ENCODE measurements around the gene LTBP1.

DNA sequence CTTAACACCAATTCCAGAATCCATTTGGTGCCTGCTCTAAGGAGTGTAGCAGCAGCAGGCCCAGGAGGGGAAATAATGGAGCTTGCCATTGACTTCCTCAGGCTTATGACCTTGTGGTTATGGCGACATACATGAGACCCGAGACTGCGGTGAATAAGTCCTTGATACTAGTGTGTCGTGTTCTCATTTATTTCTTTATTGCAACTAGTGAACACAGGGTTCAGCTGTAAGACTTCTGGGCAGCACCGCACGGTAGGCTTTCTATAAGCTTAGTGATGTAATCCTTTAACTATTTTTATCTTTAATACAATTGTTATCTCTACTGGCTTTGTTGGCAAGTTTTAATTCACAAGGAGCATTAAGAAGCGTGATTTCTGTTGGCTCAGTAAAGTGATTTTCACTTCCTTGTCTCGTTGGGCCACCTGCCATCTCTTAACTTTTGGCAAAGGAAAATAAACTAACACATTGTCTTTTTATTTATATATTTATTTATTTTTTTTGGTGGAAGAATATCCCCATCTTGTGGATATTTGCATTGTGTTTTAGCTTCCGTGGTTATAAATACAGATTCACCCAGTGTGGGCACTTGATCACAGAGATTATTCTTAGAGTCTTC is 139.8 kb downstream of the LTBP1 start:
- no peak for TF ChIP-seq ZNF24 (IDR thresholded peaks at IDR 0.05)
- TF ChIP-seq, protein P1, sequence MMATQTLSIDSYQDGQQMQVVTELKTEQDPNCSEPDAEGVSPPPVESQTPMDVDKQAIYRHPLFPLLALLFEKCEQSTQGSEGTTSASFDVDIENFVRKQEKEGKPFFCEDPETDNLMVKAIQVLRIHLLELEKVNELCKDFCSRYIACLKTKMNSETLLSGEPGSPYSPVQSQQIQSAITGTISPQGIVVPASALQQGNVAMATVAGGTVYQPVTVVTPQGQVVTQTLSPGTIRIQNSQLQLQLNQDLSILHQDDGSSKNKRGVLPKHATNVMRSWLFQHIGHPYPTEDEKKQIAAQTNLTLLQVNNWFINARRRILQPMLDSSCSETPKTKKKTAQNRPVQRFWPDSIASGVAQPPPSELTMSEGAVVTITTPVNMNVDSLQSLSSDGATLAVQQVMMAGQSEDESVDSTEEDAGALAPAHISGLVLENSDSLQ (IDR thresholded peaks at IDR 0.05), result no peak
- no peak for TF ChIP-seq SRF (IDR thresholded peaks at IDR 0.05; ENCODE audit: low read depth in 2 of 2, low read length in 2 of 2)
- TF ChIP-seq, protein P2, sequence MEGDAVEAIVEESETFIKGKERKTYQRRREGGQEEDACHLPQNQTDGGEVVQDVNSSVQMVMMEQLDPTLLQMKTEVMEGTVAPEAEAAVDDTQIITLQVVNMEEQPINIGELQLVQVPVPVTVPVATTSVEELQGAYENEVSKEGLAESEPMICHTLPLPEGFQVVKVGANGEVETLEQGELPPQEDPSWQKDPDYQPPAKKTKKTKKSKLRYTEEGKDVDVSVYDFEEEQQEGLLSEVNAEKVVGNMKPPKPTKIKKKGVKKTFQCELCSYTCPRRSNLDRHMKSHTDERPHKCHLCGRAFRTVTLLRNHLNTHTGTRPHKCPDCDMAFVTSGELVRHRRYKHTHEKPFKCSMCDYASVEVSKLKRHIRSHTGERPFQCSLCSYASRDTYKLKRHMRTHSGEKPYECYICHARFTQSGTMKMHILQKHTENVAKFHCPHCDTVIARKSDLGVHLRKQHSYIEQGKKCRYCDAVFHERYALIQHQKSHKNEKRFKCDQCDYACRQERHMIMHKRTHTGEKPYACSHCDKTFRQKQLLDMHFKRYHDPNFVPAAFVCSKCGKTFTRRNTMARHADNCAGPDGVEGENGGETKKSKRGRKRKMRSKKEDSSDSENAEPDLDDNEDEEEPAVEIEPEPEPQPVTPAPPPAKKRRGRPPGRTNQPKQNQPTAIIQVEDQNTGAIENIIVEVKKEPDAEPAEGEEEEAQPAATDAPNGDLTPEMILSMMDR (IDR thresholded peaks at IDR 0.05 in 2 of 3, conservative IDR thresholded peaks at IDR 0.05 in 1 of 3; ENCODE audit: control insufficient read depth in 2 of 3, extremely low read depth in 1 of 3, insufficient read depth in 1 of 3, low read depth in 3 of 3, low read length in 3 of 3), result no peak
- TF ChIP-seq ESRRA (IDR thresholded peaks at IDR 0.05; ENCODE audit: low read length), result no peak
- no peak for TF ChIP-seq ASH2L (IDR thresholded peaks at IDR 0.05; ENCODE audit: borderline replicate concordance, low read depth)
- TF ChIP-seq CBX3 (IDR thresholded peaks at IDR 0.05; ENCODE audit: borderline replicate concordance, low read depth), result no peak
- no peak for TF ChIP-seq MTA3 (IDR thresholded peaks at IDR 0.05; ENCODE audit: borderline replicate concordance, low read length)
- no peak for TF ChIP-seq POLR2A (IDR thresholded peaks at IDR 0.05; ENCODE audit: low read depth, low read length)
- TF ChIP-seq KDM1A (IDR thresholded peaks at IDR 0.05; ENCODE audit: borderline replicate concordance), result no peak
- TF ChIP-seq SUPT20H (IDR thresholded peaks at IDR 0.05; ENCODE audit: borderline replicate concordance, control insufficient read depth, low read depth, low read length), result no peak
- TF ChIP-seq, protein P3, sequence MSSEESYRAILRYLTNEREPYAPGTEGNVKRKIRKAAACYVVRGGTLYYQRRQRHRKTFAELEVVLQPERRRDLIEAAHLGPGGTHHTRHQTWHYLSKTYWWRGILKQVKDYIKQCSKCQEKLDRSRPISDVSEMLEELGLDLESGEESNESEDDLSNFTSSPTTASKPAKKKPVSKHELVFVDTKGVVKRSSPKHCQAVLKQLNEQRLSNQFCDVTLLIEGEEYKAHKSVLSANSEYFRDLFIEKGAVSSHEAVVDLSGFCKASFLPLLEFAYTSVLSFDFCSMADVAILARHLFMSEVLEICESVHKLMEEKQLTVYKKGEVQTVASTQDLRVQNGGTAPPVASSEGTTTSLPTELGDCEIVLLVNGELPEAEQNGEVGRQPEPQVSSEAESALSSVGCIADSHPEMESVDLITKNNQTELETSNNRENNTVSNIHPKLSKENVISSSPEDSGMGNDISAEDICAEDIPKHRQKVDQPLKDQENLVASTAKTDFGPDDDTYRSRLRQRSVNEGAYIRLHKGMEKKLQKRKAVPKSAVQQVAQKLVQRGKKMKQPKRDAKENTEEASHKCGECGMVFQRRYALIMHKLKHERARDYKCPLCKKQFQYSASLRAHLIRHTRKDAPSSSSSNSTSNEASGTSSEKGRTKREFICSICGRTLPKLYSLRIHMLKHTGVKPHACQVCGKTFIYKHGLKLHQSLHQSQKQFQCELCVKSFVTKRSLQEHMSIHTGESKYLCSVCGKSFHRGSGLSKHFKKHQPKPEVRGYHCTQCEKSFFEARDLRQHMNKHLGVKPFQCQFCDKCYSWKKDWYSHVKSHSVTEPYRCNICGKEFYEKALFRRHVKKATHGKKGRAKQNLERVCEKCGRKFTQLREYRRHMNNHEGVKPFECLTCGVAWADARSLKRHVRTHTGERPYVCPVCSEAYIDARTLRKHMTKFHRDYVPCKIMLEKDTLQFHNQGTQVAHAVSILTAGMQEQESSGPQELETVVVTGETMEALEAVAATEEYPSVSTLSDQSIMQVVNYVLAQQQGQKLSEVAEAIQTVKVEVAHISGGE (CRISPR knock-in tag; IDR thresholded peaks at IDR 0.05), result no peak
- TF ChIP-seq, protein P4, sequence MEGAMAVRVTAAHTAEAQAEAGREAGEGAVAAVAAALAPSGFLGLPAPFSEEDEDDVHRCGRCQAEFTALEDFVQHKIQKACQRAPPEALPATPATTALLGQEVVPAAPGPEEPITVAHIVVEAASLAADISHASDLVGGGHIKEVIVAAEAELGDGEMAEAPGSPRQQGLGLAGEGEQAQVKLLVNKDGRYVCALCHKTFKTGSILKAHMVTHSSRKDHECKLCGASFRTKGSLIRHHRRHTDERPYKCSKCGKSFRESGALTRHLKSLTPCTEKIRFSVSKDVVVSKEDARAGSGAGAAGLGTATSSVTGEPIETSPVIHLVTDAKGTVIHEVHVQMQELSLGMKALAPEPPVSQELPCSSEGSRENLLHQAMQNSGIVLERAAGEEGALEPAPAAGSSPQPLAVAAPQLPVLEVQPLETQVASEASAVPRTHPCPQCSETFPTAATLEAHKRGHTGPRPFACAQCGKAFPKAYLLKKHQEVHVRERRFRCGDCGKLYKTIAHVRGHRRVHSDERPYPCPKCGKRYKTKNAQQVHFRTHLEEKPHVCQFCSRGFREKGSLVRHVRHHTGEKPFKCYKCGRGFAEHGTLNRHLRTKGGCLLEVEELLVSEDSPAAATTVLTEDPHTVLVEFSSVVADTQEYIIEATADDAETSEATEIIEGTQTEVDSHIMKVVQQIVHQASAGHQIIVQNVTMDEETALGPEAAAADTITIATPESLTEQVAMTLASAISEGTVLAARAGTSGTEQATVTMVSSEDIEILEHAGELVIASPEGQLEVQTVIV (IDR thresholded peaks at IDR 0.05; ENCODE audit: borderline replicate concordance, partially characterized antibody), result no peak

Measured in GM12878 (cell line).